Muscle layer of colon (tissue), 2 donors: ENCODE data around the gene LDB2.

ENCODE experiments used
- H3K27ac ChIP-seq: one replicate; pipeline ENCODE4 v1.7.0; 2013; ENCODE audit warnings: low read depth, mild to moderate bottlenecking, low read length, moderate library complexity
- H3K27me3 ChIP-seq, 2 donors: one replicate each; pipeline ENCODE4 v1.7.0; 2013; ENCODE audit warnings: low read length in 2 of 2, mild to moderate bottlenecking in 2 of 2; ENCODE audit not compliant: insufficient read depth in 2 of 2, control insufficient read depth in 1 of 2
- H3K36me3 ChIP-seq: one replicate; pipeline ENCODE4 v1.7.0; 2013; ENCODE audit warnings: mild to moderate bottlenecking, low read length; ENCODE audit not compliant: insufficient read depth
- H3K4me1 ChIP-seq: one replicate; pipeline ENCODE4 v1.7.0; 2013; ENCODE audit warnings: mild to moderate bottlenecking, low read length; ENCODE audit not compliant: insufficient read depth
- H3K4me3 ChIP-seq, 2 donors: one replicate each; pipeline ENCODE4 v1.7.0; 2013; ENCODE audit warnings: low read length in 2 of 2, low read depth in 1 of 2, mild to moderate bottlenecking in 1 of 2, moderate library complexity in 1 of 2
- H3K9ac ChIP-seq: one replicate; pipeline ENCODE4 v1.7.0; 2013; ENCODE audit warnings: low read length
- H3K9me3 ChIP-seq: one replicate; pipeline ENCODE4 v1.7.0; 2013; ENCODE audit warnings: mild to moderate bottlenecking, low read length
- donor health status: abdominal sarcoma.
- donor health status: Adenocarcinoma of cecum.

LDB2 gene

GRCh38 chr4:16790508-16790907 lies 107.9 kb downstream of the LDB2 start:
- Histone ChIP-seq H3K9ac (no peak overlapping the region), H3K9me3 (no peaks in the 10 kb centered on the region), H3K4me3 (no peak overlapping the region), H3K36me3 (no peaks in the 10 kb centered on the region), H3K27ac (no peak overlapping the region), H3K4me1 (no peaks in the 10 kb centered on the region), H3K27me3 (no peaks in the 10 kb centered on the region)

- Histone ChIP-seq H3K27ac (no peak overlapping the region), H3K4me1 (no peaks in the 10 kb centered on the region), H3K9me3 (no peaks in the 10 kb centered on the region), H3K36me3 (no peaks in the 10 kb centered on the region), H3K9ac (no peak overlapping the region), H3K27me3 (no peaks in the 10 kb centered on the region), H3K4me3 (no peak overlapping the region)
Measured at GRCh38 chr4:16788868-16789267, 109.6 kb downstream of the LDB2 start.

DNA sequence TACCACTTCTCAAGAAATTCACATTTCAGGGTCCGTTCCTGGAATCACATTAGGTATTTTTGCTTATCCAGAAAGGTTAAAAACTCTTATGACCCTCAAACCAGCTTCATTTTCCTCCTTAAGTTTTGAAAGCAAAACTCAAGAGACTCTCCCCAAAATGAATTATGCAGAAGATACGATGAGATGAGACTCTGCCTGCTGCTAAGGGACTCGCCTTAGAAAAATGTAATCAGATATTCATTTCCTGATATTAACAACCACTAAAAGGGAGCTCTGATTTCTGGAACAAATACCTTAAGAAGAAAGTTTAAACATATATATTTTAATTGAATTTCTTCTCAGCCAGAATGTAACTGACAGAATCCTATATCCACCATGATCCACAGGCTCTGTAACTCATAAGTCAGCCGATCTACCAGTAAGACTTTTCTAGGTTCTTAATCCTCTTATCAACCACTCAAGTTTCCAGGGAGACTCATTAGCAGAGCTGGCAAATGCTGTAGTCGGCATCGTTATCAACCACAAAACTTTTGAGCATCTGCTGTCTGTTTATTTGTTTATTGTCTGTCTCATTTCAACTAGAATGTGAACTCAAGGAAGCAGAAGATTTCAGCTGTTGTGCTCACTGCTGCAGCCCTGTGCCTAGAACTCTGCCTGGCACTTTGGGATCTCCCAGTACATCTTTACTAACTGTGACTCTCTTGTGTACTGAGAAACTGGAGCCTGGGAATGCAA lies 112.5 kb downstream of the LDB2 start:
- Histone ChIP-seq H3K9me3 (no peaks in the 10 kb centered on the region), H3K36me3 (no peaks in the 10 kb centered on the region), H3K4me1 (no peaks in the 10 kb centered on the region), H3K9ac (no peak overlapping the region), H3K4me3 (no peak overlapping the region), H3K27me3 (no peaks in the 10 kb centered on the region), H3K27ac (no peak overlapping the region)

- no peaks in the 10 kb centered on the region for H3K4me1 ChIP-seq
- H3K4me3 ChIP-seq: no peak overlapping the region
- H3K36me3 ChIP-seq: no peaks in the 10 kb centered on the region
- H3K27me3 ChIP-seq: no peaks in the 10 kb centered on the region
- H3K9me3 ChIP-seq: no peaks in the 10 kb centered on the region
- no peak overlapping the region for H3K9ac ChIP-seq
- H3K27ac ChIP-seq: no peak overlapping the region
Measured at GRCh38 chr4:16783119-16783518, 115.3 kb downstream of the LDB2 start.

GRCh38 chr4:16779028-16779675 lies 119.3 kb downstream of the LDB2 start:
- H3K27me3 ChIP-seq: no peaks in the 10 kb centered on the region
- no peaks in the 10 kb centered on the region for H3K36me3 ChIP-seq
- no peak overlapping the region for H3K4me3 ChIP-seq
- H3K9ac ChIP-seq: no peak overlapping the region
- H3K4me1 ChIP-seq: no peaks in the 10 kb centered on the region
- H3K9me3 ChIP-seq: no peaks in the 10 kb centered on the region
- H3K27ac ChIP-seq: no peak overlapping the region

- no peaks in the 10 kb centered on the region for H3K36me3 ChIP-seq
- H3K27me3 ChIP-seq: no peaks in the 10 kb centered on the region
- H3K4me3 ChIP-seq: no peak overlapping the region
- H3K9ac ChIP-seq: no peak overlapping the region
- H3K4me1 ChIP-seq: no peaks in the 10 kb centered on the region
- H3K27ac ChIP-seq: no peak overlapping the region
- no peaks in the 10 kb centered on the region for H3K9me3 ChIP-seq
Measured at GRCh38 chr4:16777726-16778125, 120.7 kb downstream of the LDB2 start.

GRCh38 chr4:16775411-16776154 lies 122.9 kb downstream of the LDB2 start:
- no peak overlapping the region for H3K4me3 ChIP-seq
- H3K36me3 ChIP-seq: no peaks in the 10 kb centered on the region
- H3K27me3 ChIP-seq: no peaks in the 10 kb centered on the region
- peaks cover 7% of the 10 kb centered on the region for H3K4me1 ChIP-seq
- H3K27ac ChIP-seq: no peak overlapping the region
- no peak overlapping the region for H3K9ac ChIP-seq
- H3K9me3 ChIP-seq: no peaks in the 10 kb centered on the region

DNA sequence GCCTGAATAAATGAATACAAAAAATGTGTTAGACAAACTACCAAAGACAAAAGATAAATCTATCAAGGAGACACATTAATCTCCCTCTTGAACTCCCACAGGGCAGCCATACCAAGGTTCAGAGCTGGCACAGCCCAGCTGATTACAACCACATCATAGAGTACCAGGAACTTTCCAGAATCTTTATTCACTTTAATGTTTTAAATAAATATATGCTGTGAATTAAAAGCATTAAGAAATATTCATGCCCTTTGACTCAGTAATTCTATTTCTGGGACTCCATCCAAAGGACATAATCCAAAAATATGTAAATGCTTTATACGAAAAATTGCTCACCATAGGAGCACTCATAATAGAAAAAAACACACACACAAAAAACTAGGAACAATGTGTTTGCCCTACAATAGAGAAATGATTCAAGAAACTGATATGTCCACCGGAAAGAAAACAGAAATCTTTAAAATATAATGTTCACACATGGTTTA lies 126.0 kb downstream of the LDB2 start:
- H3K4me1 ChIP-seq: peaks cover 7% of the 10 kb centered on the region
- no peak overlapping the region for H3K9ac ChIP-seq
- no peak overlapping the region for H3K4me3 ChIP-seq
- H3K27ac ChIP-seq: no peak overlapping the region
- no peaks in the 10 kb centered on the region for H3K36me3 ChIP-seq
- H3K9me3 ChIP-seq: no peaks in the 10 kb centered on the region
- no peaks in the 10 kb centered on the region for H3K27me3 ChIP-seq

GRCh38 chr4:16770710-16771285 lies 127.6 kb downstream of the LDB2 start:
- Histone ChIP-seq H3K4me1 (peaks cover 7% of the 10 kb centered on the region), H3K27me3 (no peaks in the 10 kb centered on the region), H3K36me3 (no peaks in the 10 kb centered on the region), H3K9me3 (no peaks in the 10 kb centered on the region), H3K27ac (no peak overlapping the region), H3K9ac (no peak overlapping the region), H3K4me3 (no peak overlapping the region)

DNA sequence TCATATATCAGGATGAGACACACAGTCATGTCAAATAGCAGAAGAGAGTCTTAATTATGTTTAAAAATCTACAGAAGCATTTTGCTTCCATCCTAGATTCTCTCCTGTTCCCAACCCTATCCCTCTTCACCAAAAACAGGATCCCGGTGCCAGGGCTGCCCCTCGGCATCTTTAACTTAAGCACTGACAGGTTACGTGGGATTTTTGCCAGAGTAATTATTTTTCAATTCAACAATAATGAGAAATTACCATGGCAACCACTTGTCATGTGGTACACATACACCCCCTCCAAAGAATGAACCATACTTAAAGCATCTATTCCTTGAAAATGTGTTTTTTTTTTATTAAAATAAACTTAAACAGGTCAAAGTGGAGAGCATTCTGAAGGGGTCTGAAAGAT lies 130.6 kb downstream of the LDB2 start:
- Histone ChIP-seq H3K27ac (no peak overlapping the region), H3K9ac (no peak overlapping the region), H3K27me3 (no peaks in the 10 kb centered on the region)

GRCh38 chr4:16767251-16767650 lies 131.2 kb downstream of the LDB2 start:
- Histone ChIP-seq H3K9ac (no peak overlapping the region), H3K9me3 (no peaks in the 10 kb centered on the region)

More for the DNA sequence above, 130.6 kb downstream of the LDB2 start:
- peaks cover 7% of the 10 kb centered on the region for H3K4me1 ChIP-seq
- no peaks in the 10 kb centered on the region for H3K36me3 ChIP-seq
- H3K9me3 ChIP-seq: no peaks in the 10 kb centered on the region
- H3K4me3 ChIP-seq: no peak overlapping the region

More at GRCh38 chr4:16767251-16767650, 131.2 kb downstream of the LDB2 start:
- H3K4me1 ChIP-seq: peaks cover 4% of the 10 kb centered on the region
- no peak overlapping the region for H3K27ac ChIP-seq
- H3K36me3 ChIP-seq: no peaks in the 10 kb centered on the region
- no peaks in the 10 kb centered on the region for H3K27me3 ChIP-seq
- no peak overlapping the region for H3K4me3 ChIP-seq
